GM18909 (cell line): ENCODE results near the gene RIMKLB.
A peak's percentile ranks its signal among the peaks of the same experiment; 100 is the strongest.

ENCODE experiments used
- ATAC-seq: cut with Tn5 transposase; IDR thresholded peaks from one replicate; pipeline ENCODE4 v1.9.1; 2021; ENCODE audit warnings: mild to moderate bottlenecking; ENCODE audit not compliant: unreplicated experiment, poor library complexity

Gene RIMKLB

GRCh38 chr12:8697476-8698131 lies at the start of gene RIMKLB:
TSS of gene RIMKLB (plus strand) at chr12:8697991. CDS start at chr12:8713867, 15,876 bp downstream.
- peak; percentile 74 for ATAC-seq

GRCh38 chr12:8648576-8649205 lies 49.1 kb upstream of the RIMKLB start:
- peak; percentile 68 for ATAC-seq

- ATAC-seq, result no peak
Observed at GRCh38 chr12:8655421-8655820, 42.4 kb upstream of the RIMKLB start.

- no peak for ATAC-seq
Observed at GRCh38 chr12:8658346-8658745, 39.4 kb upstream of the RIMKLB start.

- no peak for ATAC-seq
Observed at GRCh38 chr12:8661016-8661415, 36.8 kb upstream of the RIMKLB start.

- no peak for ATAC-seq
Observed at GRCh38 chr12:8661751-8662150, 36.0 kb upstream of the RIMKLB start.

- ATAC-seq, result no peak
Observed at GRCh38 chr12:8662593-8662992, 35.2 kb upstream of the RIMKLB start, which contains the start of gene MFAP5. TSS of gene MFAP5 (minus strand) at chr12:8662826. CDS start at chr12:8662104, 722 bp downstream.

GRCh38 chr12:8664228-8664913 lies 33.4 kb upstream of the RIMKLB start:
- ATAC-seq, result no peak

GRCh38 chr12:8665759-8666158 lies 32.0 kb upstream of the RIMKLB start:
- ATAC-seq, result no peak

GRCh38 chr12:8667270-8667669 lies 30.5 kb upstream of the RIMKLB start:
- no peak for ATAC-seq

- no peak for ATAC-seq
Observed at GRCh38 chr12:8668441-8668840, 29.4 kb upstream of the RIMKLB start.

GRCh38 chr12:8672381-8672780 lies 25.4 kb upstream of the RIMKLB start:
- ATAC-seq, result no peak

- peak; percentile 61 for ATAC-seq
Observed at GRCh38 chr12:8675591-8676036, 22.2 kb upstream of the RIMKLB start.

- ATAC-seq, result no peak
Observed at GRCh38 chr12:8676651-8677050, 21.1 kb upstream of the RIMKLB start.

GRCh38 chr12:8677362-8677761 lies 20.4 kb upstream of the RIMKLB start:
- no peak for ATAC-seq

GRCh38 chr12:8678661-8679111 lies 19.1 kb upstream of the RIMKLB start:
- ATAC-seq, result no peak

GRCh38 chr12:8680533-8680932 lies 17.3 kb upstream of the RIMKLB start:
- ATAC-seq, result no peak

- no peak for ATAC-seq
Observed at GRCh38 chr12:8681129-8681884, 16.5 kb upstream of the RIMKLB start.

GRCh38 chr12:8685051-8685450 lies 12.7 kb upstream of the RIMKLB start:
- no peak for ATAC-seq

GRCh38 chr12:8687846-8688601 lies 9.8 kb upstream of the RIMKLB start:
- ATAC-seq, result no peak
